SJCRH30 (cell line): ENCODE data around the gene FKBP2. TPM values are rescaled to one million over a fixed set of nuclear protein-coding genes. Genes with fewer than 3 reads are reported as not detected.
A peak's percentile ranks its signal among the peaks of the same experiment; 100 is the strongest.
"Not testable (repeated sequence)": the region's sequence is repeated elsewhere in the genome, so short reads cannot be mapped to it uniquely, and the experiment has no call there.

Experiments used
- DNase-seq, 2 experiments: peaks; one replicate each; pipeline ENCODE4 v3.0.0-alpha.2; 2015 to 2020
- H3K27ac ChIP-seq: fragments of 250-450 bp; sonication (Bioruptor Pico); 2 replicates; pipeline ENCODE4 v1.5.1; 2020; ENCODE audit warnings: mild to moderate bottlenecking, moderate library complexity
- H3K27me3 ChIP-seq: fragments of 250-450 bp; sonication (Bioruptor Pico); 2 replicates; pipeline ENCODE4 v1.5.1; 2020; ENCODE audit warnings: mild to moderate bottlenecking, moderate library complexity
- H3K36me3 ChIP-seq: fragments of 250-450 bp; sonication (Bioruptor Pico); 2 replicates; pipeline ENCODE4 v1.5.1; 2020; ENCODE audit warnings: mild to moderate bottlenecking, moderate library complexity
- H3K4me1 ChIP-seq: fragments of 250-450 bp; sonication (Bioruptor Pico); 2 replicates; pipeline ENCODE4 v1.5.1; 2020; ENCODE audit warnings: mild to moderate bottlenecking, moderate library complexity
- H3K4me3 ChIP-seq: fragments of 250-450 bp; sonication (Bioruptor Pico); 2 replicates; pipeline ENCODE4 v1.5.1; 2020; ENCODE audit warnings: mild to moderate bottlenecking, moderate library complexity
- H3K9me3 ChIP-seq: fragments of 250-450 bp; sonication (Bioruptor Pico); replicated peaks from 2 replicates; pipeline ENCODE4 v1.5.1; 2020; ENCODE audit warnings: mild to moderate bottlenecking, moderate library complexity
- total RNA-seq: library from RNA; depleted of rRNA; stranded (reverse); fragments of >200 nt; shearing (Covaris generic); gene quantifications from 2 replicates; pipeline ENCODE4 v1.2.3, GENCODE V29; 2014

FKBP2 gene
- total RNA-seq, 1 experiment from 2014 or later: 53.5 TPM

DNA sequence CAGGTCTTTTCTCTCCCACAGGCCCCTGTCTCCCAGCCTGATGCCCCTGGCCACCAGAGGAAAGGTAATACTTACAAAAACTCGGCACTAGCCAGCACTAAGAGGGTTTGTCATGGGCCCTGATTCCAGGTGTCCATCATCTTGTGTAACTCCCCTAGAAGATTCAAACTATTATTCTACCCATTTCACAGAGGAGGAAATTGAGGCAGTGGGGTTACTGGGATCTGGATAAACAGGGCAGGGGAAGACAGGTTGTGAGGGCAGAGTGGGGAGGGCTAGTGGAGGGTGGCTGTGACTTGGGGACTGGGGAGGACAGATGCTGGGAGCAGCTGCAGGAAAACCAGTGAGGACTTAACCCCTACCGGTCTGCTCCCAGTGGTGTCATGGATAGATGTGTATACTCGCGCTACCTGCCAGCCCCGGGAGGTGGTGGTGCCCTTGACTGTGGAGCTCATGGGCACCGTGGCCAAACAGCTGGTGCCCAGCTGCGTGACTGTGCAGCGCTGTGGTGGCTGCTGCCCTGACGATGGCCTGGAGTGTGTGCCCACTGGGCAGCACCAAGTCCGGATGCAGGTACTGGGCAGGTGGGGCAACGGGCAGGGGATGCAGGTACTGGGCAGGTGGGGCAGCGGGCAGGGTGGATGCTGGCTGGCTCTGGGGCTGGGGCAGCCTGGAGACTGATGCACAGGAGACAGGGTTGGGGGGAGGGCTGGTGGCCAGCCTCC lies 5.3 kb upstream of the FKBP2 start:
- Histone ChIP-seq H3K4me1 (peaks cover 7% of the 10 kb centered on the region), H3K36me3 (peaks cover 2% of the 10 kb centered on the region; the same call in 1 of the 2 replicates), H3K27me3 (no peaks in the 10 kb centered on the region), H3K27ac (no peak overlapping the region), H3K9me3 (no peaks in the 10 kb centered on the region), H3K4me3 (peak overlapping the region; percentile 76)
- no peak for DNase-seq

GRCh38 chr11:64237484-64237951 lies 3.4 kb upstream of the FKBP2 start:
- DNase-seq: no peak
- Histone ChIP-seq H3K4me3 (no peak overlapping the region), H3K27ac (no peak overlapping the region), H3K36me3 (peaks cover 3% of the 10 kb centered on the region; the same call in 1 of the 2 replicates), H3K9me3 (no peaks in the 10 kb centered on the region), H3K27me3 (no peaks in the 10 kb centered on the region), H3K4me1 (peaks cover 8% of the 10 kb centered on the region)

DNA sequence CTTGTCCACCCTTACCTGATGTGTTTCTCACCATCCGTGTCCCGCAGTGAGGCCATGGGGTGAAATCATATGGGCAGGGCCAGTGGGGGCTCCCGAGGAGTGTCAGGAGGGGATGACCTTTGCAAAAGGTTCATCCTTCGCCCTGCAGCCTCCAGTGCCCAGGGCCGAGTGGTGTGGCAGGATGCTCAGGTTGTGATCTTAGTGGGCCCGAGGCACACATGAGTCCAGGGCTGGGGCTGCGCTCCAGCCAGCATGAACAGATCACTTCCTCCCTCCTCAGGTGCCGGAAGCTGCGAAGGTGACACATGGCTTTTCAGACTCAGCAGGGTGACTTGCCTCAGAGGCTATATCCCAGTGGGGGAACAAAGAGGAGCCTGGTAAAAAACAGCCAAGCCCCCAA lies 2.8 kb upstream of the FKBP2 start:
- no peak for DNase-seq
- Histone ChIP-seq H3K36me3 (peaks cover 8% of the 10 kb centered on the region), H3K9me3 (no peaks in the 10 kb centered on the region), H3K27me3 (no peaks in the 10 kb centered on the region), H3K27ac (no peak overlapping the region), H3K4me1 (peaks cover 13% of the 10 kb centered on the region), H3K4me3 (no peak overlapping the region)

GRCh38 chr11:64238999-64239398 lies 1.9 kb upstream of the FKBP2 start:
- no peak overlapping the region for H3K27ac ChIP-seq
- H3K27me3 ChIP-seq: no peaks in the 10 kb centered on the region
- peaks cover 16% of the 10 kb centered on the region for H3K36me3 ChIP-seq
- H3K9me3 ChIP-seq: no peaks in the 10 kb centered on the region
- no peak for DNase-seq
- H3K4me3 ChIP-seq: no peak overlapping the region
- H3K4me1 ChIP-seq: peaks cover 21% of the 10 kb centered on the region

- no peaks in the 10 kb centered on the region for H3K9me3 ChIP-seq
- H3K36me3 ChIP-seq: peaks cover 20% of the 10 kb centered on the region
- peak overlapping the region; percentile 70 for H3K27ac ChIP-seq
- H3K4me3 ChIP-seq: peak overlapping the region; percentile 86
- H3K4me1 ChIP-seq: peaks cover 21% of the 10 kb centered on the region
- no peak for DNase-seq
- H3K27me3 ChIP-seq: no peaks in the 10 kb centered on the region
Observed at GRCh38 chr11:64239662-64240434, 1.0 kb upstream of the FKBP2 start.

GRCh38 chr11:64241241-64241490 lies 271 bp downstream of the FKBP2 start:
- Histone ChIP-seq H3K4me1 (peaks cover 21% of the 10 kb centered on the region), H3K27me3 (no peaks in the 10 kb centered on the region), H3K9me3 (no peaks in the 10 kb centered on the region), H3K27ac (peak overlapping the region; percentile 70), H3K36me3 (peaks cover 30% of the 10 kb centered on the region), H3K4me3 (peak overlapping the region; percentile 86)
- peak in 1 of 2 experiments; percentile 99 for DNase-seq

DNA sequence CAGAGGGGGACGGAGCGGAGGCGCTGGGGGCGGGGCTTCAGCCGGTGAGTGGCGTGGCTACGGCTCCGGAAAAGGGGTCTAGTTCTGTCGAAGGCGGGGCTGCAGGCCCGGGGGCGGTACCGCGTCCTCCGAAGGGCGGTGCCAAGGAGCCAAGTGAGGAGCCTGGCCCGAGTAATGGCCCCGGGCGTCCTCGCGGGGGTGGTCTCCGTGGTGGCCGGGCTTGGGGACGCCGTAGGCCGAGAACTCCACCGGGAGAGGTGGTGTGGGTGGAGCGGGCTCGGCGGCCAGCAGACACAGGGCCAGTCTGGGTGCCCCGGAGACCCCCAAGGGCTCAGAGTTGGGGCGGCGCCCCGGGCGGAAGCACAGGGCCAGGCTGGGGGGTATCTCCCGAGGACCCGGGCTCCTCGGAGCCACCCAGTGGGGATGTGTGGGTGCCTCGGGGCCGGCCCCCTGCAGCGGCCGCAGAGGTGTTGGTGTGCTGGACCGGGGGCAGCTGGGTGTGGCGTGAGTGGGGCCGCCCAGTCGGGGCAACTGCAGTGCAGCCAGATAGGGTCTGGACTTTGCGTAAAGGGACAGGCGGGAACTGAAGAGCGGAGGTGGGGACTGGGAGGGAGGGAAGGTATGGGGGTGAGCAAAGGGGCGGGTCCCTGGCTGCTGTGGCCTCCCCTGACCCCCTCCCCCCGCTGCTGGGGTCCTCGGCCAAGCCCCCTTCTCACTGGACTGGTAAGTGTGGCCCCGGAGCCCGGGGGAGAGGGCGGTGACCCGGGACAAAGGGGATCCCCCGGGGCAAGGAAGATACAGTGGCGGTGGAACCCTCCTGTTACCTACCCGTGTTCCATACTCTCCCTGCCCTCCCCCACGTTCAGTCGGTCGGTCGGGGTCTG lies 838 bp downstream of the FKBP2 start:
- Histone ChIP-seq H3K36me3 (peaks cover 32% of the 10 kb centered on the region), H3K9me3 (no peaks in the 10 kb centered on the region), H3K4me3 (peak overlapping the region; percentile 86), H3K4me1 (peaks cover 21% of the 10 kb centered on the region), H3K27ac (peak overlapping the region; percentile 79), H3K27me3 (no peaks in the 10 kb centered on the region)
- peak; percentile 77 to 99 for DNase-seq

- Histone ChIP-seq H3K36me3 (peaks cover 32% of the 10 kb centered on the region), H3K27me3 (no peaks in the 10 kb centered on the region), H3K4me3 (no peak overlapping the region), H3K4me1 (peaks cover 23% of the 10 kb centered on the region), H3K9me3 (no peaks in the 10 kb centered on the region), H3K27ac (no peak overlapping the region)
- peak; percentile 24 to 26 for DNase-seq
Observed at GRCh38 chr11:64243236-64243854, 2.5 kb downstream of the FKBP2 start.

GRCh38 chr11:64244107-64244506 lies 3.2 kb downstream of the FKBP2 start:
- Histone ChIP-seq H3K4me3 (no peak overlapping the region), H3K36me3 (peaks cover 32% of the 10 kb centered on the region), H3K27me3 (no peaks in the 10 kb centered on the region), H3K4me1 (peaks cover 28% of the 10 kb centered on the region), H3K9me3 (no peaks in the 10 kb centered on the region), H3K27ac (no peak overlapping the region)
- no peak for DNase-seq

GRCh38 chr11:64244966-64245365 lies 4.1 kb downstream of the FKBP2 start:
- DNase-seq: no peak
- H3K27ac ChIP-seq: peak overlapping the region; percentile 97
- H3K9me3 ChIP-seq: no peaks in the 10 kb centered on the region
- H3K36me3 ChIP-seq: peaks cover 32% of the 10 kb centered on the region
- no peaks in the 10 kb centered on the region for H3K27me3 ChIP-seq
- H3K4me3 ChIP-seq: peak overlapping the region; percentile 97
- peaks cover 33% of the 10 kb centered on the region for H3K4me1 ChIP-seq

- H3K9me3 ChIP-seq: no peaks in the 10 kb centered on the region
- peaks cover 34% of the 10 kb centered on the region for H3K4me1 ChIP-seq
- peaks cover 32% of the 10 kb centered on the region for H3K36me3 ChIP-seq
- H3K4me3 ChIP-seq: peak overlapping the region; percentile 97
- peak; percentile 94 to 95 for DNase-seq
- peak overlapping the region; percentile 97 for H3K27ac ChIP-seq
- H3K27me3 ChIP-seq: no peaks in the 10 kb centered on the region
Observed at GRCh38 chr11:64245401-64245796, 4.5 kb downstream of the FKBP2 start.

DNA sequence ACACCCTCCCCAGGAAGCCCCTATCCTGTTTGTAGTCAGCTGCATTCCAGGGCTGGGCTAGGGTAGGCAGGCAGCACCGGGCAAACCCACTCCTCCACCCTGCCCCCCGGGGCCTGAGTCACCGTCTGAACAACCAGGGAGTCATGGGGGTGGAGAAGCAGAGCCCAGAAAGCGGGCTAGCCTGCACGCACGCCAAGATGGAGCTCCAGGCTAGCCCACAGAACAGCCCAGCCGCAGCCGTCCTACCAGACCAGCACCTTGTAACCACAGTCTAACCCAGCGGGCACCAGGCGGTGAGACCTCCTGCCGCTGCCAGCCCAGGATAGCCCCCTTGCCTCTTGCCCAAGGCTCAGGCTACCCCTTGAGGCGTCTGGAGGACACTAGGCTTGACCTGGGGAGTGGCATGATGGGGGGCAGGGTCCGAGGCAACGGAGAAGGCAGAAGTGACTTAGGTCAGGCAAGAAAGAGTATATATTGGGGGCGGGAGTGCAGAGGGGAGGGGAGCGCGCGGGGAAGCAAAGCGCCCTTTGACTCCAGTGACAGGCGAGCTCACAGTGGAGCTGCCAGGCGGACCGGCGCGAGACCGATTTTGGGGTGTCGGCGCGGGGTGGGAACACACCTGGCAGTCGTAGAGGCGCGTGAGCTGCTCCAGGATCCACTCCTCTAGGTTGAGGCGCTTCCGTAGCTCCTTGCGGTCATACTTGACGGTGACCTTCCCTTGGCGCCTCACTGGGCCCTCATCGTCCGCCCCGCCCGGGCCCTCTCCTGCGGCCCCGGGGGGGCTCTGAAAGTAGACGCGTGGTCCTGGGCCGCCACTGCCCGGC lies 5.1 kb downstream of the FKBP2 start:
- H3K9me3 ChIP-seq: no peaks in the 10 kb centered on the region
- H3K27me3 ChIP-seq: no peaks in the 10 kb centered on the region
- H3K4me1 ChIP-seq: peaks cover 37% of the 10 kb centered on the region
- DNase-seq: no peak
- peak overlapping the region; percentile 97 for H3K27ac ChIP-seq
- H3K4me3 ChIP-seq: peak overlapping the region; percentile 97
- peaks cover 32% of the 10 kb centered on the region for H3K36me3 ChIP-seq

DNA sequence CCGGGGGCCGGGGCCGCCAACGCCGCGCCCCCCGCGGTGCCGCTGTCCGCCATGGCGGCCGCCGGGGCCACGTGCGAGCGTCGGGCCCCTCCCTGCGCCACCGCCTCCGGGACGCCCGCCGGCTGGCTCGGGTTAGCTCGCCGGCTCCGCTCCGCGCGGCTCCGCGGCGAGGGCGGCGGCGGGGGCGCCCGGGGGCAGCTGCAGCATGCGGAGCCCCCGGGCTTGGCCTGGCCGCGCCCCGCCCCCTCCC lies 5.7 kb downstream of the FKBP2 start:
- peak overlapping the region; percentile 97 for H3K27ac ChIP-seq
- H3K4me1 ChIP-seq: peaks cover 37% of the 10 kb centered on the region
- H3K9me3 ChIP-seq, H3K27me3 ChIP-seq, DNase-seq: not testable (repeated sequence)
- H3K4me3 ChIP-seq: peak overlapping the region; percentile 97
- H3K36me3 ChIP-seq: peaks cover 32% of the 10 kb centered on the region
